Right renal cortex interstitium (tissue), 3 donors: ENCODE measurements around the gene PRR23E. TPM values are rescaled to one million over a fixed set of nuclear protein-coding genes. Genes with fewer than 3 reads are reported as not detected.

Experiments used
- DNase-seq, 3 donors: peaks; one replicate each; pipeline ENCODE4 v3.0.0-alpha.2; 2013; ENCODE audit warnings: low read depth in 3 of 3, low spot score in 2 of 3
- polyA plus RNA-seq, 3 donors: library from polyadenylated mRNA; unstranded; fragments of 120-200 nt; gene quantifications; one replicate each; pipeline ENCODE4 v1.2.1, GENCODE V29; 2013; ENCODE audit not compliant: insufficient read length in 3 of 3

The PRR23E gene
- polyA plus RNA-seq, 3 donors = not detected

DNA sequence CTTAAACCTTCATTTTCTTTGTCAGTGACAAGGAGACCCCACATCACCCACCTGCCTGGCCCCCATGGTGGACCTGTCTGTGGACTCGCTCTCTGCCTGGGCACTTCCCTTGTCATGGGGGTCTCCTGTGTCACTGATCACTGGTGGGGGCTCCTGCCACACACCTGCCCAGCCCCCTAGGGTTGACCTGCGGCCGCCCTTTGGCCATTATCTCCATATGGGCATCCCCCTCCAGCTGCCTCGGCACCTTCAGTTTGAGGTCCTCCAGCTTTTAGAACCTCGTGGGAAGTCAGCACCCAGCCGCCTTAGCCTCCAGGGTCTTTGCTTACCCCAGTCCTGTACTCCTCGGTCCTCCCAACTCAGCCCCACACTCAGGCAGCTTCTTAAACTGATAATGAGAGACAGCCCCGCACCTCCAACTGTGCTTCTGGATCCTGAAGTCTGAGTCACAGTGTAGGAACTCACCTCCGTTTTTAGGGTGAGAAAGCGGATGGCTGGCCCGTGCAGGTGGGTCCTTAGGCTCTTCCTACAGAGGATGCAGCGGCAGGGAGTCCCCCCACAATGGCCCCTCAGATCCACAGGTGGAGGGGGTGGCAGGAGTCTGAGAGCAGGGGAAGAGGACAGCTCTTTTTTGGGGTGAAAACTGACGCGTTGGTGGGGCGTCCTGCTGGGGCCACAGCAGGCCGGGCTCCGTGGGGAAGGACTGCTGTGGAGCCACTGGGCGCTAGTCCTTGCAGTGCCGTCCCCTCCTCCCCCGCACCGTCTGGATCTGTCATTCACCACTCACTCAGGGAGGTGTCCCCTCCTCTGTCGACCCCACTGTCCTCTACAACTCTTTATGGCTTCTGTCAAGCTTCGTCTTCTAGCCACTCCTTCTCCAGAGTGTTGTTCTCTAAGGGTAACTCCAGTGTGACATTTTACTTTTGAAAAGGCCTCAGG, 8.7 kb upstream of the PRR23E start:
- no peak for DNase-seq

DNA sequence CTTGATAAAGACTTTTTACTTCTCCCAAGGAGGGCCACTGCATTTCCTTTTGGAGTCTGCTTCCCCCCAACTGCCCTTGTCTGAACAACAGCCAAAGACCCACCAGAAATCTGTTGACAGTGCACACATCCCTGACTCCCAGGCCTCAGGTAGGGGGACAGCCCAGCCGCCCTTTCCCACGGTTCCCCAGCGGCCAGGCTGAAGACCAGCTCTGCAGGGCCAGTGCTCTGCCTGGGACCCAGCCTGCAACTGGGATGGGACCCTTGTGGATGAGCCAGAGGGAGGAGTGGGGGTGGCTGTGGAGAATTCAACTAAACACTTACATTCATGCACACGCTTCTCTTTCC, 8.1 kb upstream of the PRR23E start:
- DNase-seq = no peak

DNA sequence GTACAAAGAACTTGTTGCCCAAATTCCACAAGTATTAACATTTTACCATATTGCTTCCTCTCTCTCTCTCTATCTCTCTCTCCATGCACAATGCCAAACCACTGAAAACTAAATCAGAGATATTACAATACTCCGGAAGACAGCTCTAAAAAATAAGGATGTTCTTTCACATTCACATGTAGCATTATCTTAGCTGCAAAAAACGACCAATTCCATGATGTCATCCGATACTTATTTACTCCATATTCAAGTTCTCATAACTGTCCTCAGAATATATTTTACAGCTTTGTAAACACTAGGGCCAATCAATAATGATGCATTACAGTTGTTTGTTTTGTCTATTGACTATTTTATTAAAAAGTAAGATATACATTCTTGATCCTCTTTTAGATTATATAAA, 7.7 kb upstream of the PRR23E start:
- no peak for DNase-seq

DNA sequence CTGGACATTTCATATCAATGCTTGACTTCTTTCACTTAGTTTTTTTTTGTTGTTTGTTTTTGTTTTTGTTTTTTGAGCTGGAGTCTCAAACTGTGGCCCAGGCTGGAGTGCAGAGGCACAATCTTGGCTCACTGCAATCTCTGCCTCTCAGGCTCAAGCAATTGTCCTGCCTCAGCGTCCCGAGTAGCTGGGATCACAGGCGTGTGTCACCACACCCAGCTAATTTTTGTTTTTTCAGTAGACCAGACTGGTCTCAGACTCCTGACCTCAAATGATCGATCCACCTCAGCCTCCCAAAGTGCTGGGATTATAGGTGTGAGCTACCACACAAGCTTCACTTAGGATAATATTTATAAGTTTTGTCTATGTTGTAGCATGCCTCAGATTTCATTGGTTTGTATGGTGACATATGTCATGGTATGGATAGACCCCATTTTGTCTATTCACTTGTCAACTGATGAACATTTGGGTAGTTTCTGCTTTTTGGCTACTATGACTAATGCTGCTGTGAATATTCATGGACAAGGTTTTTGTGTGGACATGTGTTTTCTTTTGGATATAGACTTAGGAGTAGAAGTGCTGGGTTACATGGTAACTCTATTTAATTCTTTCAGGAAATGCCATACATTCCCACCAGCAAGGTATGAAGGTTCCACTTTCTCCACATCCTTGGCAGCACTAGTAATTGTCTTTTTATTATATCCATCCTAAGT, 6.8 kb upstream of the PRR23E start:
- DNase-seq = no peak

DNA sequence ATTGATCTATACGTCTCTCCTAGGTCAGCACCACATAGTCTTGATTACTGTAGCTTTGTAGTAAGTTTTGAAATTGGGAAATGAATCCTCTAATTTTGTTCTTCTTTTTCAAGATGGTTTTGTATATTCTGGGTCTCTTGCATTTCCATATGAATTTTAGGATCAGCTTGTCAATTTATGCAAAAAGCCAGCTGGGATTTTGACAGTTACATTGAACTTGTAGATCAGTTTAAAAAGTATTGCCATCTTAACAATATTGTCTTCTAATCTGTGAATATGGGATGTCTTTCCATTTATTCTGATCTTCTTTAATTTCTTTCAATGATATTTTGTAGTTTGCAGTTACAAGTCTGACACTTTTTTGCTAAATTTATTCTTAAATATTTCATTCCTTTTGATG, 5.6 kb upstream of the PRR23E start:
- DNase-seq = no peak

DNA sequence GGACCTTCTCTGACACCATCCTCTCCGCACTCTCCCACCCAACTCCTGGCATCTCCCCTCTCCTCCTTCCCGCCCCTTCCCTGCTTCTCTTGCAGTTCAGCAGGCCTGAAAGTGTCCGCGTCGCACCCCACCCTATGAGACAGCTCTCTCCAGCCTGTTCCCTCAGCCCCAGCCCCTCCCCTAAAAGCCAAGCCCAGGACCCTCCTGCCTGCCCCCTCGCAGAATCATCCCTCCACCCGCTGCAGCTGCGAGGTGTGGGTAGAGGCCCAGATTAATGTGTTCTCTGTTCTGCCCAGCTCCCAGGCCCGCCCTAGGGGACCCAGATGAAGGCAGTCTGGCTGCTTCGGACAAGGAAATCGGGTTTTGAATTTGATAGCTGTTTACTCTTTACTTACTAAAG, 410 bp downstream of the PRR23E start:
- DNase-seq = no peak

DNA sequence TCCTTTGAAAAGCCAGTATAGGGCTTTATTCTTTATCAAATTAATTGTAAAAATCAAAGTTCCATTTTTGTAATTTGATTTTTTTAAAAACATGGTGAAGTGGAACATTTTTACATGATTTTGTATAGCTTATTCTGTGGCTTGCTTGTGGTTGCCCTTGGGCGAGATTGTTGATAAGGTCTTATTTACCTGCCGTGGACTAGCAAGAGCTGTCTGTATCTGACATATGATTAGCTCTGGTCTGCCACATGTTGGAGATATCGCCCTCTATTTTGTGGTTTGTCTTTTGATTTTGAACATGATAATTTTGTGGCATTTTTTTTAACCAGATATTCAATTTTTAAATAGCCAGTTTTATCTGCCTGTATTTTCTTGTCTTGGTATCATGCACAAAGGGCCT, 844 bp downstream of the PRR23E start:
- no peak for DNase-seq

DNA sequence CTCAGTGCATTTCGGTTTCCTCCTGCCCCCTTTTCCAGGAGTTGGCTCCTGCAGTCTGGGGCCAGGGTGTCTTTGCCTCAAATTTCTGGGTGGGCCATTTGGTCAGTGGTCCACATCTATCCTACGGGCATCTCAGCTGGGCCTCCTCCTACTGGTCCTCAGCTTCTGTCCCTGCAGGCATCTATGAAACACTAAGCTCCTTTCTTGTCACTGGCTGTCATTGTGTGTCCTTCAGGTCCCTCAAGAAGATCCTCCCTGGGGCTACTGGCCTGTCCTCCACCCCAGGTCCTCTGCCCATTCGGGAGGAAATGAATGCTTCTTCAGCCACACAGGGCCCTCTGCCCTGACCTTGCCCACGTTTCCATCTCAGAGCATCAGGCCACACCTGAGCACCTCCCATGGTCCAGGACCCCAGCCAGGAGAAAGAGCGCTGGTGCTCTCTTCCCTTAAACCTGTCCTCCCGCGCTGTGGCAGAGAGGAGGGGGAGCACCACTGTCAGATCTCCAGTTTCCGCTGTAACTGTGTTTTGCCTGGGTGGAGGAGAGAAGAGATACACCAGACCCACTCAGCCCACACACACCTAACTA, 1.8 kb downstream of the PRR23E start:
- DNase-seq = no peak

DNA sequence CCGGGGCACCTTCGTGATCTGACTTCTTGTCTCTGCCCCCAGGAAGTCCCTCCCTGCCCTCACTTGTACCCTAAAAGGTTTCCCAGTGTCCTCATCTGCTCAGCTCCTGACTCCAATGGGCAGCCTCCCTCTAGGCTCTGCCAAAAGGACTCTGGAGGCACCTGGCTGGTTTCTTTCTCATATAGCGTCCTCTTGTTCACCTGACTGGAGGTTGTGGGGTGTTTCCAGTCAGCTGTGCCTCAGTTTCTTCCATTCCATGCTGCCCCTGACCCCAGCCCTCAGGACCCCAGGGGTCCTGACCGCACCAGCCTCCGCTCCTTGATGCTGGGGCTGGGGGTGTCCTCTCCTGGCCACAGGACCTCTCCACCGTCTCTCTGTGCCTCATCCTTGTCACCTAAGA, 2.5 kb downstream of the PRR23E start:
- no peak for DNase-seq

DNA sequence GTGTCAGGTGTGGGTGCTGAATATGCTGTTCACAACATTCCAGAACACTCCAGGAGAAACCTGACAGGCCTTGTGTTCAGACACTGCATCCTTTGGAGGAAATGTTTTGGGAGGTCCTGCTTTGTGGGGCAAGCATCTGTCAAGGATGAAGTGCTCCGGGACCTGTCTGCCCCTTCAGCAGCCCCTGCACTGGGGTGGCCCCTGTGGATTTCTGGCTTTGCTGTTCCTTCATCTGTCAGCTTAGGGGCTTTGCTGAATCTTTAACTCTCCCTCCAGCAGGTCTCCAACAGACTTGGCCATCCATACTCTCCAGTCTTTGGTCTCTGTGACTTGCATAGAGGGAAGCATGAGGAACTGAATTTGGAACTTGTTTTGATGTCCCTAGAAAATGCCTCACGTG, 3.1 kb downstream of the PRR23E start:
- no peak for DNase-seq

DNA sequence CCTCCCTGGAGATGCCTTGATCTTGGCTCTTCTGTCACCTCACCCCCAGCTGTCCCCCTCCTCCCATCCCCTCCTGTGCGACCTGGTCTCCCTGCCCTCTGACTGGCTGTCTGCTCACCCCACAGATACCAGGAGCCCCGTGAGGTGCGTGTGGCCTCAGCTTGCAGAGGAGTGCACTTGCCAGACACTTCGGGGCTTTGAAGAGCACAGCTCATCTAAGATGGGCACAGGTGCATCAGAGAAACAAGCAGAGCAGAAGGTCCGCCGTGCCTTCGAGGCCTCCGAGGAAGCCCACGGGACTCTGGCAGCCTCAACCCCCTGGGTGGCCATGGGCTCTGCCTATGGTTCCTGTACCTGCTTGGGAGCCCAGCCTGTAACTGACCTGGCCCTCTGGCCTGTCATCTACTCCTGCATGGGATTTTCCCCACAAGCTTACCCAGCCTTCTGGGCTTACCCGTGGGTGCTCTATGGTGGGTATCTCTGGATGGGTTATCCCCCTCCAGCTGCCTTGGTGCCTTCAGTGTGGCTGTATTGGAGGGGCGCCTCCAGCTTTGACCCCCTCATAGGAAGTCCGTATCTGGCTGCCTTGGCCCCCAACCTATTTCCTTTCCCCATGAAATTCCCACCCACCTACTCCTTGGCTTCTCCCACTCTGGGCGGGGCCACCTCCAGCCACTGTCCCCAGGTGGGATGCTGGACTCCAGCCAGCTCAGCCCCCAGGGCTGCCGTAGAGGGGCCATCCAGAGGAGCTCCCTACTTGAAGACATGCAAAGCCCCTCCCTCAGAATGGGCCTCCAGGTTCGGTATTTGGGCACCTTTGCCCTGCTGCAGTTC, 3.8 kb downstream of the PRR23E start:
- DNase-seq = no peak

DNA sequence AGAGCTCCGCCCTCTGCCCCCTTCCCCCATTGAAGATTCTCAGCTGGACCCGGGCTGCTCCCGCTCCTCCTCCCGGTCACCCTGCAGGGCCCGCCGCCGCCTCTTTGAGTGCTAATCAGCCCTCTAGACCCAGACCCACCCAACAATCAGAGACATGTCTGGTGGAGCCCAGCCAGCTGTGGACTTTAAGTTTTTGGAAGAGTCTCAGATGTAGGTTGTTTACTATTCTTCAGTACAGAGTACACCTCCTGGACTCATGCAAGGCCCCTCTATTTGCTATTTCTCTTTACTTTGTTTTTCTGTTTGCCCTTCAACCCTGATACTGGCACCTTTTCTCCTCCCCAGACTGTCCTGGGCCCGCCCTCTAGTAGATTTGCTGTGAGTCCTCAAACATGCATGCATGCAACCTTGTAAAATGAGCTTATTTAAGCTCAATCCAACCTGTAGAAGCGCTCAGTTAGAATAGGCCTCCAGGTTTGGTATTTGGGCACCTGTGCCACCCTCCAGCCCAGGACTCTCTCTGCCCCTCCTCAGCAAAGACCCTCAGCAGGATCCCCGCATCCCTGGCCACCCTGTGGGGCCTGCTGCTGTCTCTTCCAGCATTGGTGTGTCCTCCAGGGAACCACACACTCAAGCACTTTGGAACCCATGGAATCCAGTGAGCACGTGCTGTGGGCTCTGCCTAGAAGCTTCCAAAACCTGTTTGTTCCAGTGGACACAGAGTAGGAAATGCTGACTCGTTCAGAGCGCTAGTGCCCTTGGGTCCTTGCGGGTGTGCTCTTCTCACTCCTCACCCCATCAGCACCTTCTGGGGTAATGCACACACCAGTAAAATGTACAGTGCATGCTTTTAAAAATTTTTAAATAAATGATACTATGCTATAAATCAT, 4.6 kb downstream of the PRR23E start:
- DNase-seq = no peak

DNA sequence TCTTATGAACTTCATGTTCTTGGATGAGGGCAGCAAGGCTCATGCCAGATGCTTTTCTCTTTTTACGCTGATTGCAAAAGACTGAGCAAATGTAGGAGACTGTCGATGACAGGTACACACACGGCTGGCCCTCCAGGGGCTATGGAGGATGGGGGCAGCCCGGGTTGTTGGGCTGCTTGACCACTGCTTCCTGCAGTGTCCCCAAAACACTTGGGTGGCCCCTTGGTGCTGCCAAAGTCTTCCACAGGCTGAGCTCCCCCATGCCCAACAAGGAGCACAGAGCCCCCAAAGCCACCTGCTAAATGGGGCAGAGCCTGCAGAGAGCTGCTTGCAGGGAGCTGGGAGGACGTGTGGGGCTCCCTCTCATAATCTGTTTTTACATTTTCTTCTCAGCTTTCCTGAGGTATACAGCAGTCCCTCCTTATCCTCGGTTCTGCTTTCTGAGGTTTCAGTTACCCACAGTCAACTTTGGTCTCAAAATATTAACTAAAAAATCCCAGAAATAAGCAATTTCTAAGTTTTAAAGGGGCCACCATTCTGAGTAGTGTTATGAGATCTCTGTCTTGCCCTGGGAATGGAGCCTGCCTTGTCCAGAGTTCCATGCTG, 7.3 kb downstream of the PRR23E start:
- no peak for DNase-seq

DNA sequence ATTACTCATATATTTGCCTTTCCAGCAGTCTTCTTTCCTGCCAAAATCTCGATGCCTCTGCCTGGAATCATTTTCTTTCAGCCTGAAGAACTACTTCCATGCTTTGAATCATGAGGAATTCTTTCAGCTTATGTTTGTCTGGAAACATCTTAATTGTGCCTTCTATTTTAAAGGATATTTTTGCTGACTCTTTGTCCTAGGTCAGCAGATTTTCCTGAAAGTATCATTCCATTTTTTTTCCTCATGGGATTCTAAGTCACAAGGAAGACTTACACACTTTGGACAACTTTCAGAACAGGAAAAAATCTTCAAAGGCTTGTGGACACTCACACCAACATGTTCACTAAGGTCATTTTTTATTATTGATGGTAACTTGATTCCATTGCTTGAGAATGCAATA, 10.1 kb downstream of the PRR23E start:
- DNase-seq = no peak

DNA sequence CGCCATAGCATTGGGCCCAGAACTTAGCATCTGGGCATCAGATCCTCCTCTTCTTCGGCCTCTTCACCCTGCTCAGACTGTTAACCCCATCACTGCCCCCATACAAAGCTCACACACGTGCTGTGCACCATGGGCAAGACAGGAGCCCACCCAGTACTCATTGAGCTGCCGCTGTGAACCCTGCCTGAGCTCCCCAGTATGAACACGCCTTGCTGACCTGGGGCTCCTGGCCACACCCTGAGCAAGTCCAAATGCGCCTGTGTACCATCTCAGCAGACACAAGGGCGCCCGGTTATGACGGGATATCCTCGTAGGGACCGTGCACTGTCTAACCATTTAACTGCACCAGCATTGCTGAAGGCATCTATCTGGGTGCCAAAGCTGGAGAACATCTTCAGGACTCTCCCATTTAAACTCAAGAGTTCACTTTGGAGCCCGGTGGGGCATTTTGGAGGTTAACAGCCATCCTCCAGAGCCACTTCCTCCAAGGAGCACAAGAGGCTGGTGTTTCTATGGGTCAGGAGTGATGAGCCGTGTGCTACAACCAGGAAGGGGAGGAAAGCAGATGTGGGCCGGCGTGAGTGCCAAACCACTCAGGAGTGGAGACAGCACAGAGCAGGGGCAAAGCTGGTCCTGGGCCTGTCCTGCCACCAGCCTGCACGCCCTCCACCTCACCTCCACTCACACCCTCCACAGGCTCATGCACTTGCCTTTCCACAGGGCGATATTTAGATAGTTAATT, 12.1 kb downstream of the PRR23E start:
- no peak for DNase-seq

DNA sequence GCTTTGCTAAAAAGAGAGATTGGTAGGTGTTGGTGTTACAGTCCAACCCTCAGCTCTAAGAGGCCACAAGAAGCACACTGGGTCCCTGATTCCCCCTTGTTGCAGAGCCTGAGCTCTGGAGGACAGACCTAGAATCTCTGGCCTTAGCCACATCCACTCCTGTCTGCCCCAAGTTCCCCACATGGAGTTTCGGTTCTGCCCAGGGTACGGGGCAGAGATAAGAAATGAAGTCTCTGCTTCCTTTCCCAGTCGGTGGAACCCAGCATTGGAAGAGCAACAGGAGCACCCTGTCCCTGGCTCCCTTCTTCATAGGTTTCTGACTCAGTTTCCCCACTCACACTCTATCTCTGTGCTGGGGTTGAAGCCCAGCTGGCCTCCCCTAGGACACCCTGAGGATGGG, 13.2 kb downstream of the PRR23E start:
- no peak for DNase-seq

DNA sequence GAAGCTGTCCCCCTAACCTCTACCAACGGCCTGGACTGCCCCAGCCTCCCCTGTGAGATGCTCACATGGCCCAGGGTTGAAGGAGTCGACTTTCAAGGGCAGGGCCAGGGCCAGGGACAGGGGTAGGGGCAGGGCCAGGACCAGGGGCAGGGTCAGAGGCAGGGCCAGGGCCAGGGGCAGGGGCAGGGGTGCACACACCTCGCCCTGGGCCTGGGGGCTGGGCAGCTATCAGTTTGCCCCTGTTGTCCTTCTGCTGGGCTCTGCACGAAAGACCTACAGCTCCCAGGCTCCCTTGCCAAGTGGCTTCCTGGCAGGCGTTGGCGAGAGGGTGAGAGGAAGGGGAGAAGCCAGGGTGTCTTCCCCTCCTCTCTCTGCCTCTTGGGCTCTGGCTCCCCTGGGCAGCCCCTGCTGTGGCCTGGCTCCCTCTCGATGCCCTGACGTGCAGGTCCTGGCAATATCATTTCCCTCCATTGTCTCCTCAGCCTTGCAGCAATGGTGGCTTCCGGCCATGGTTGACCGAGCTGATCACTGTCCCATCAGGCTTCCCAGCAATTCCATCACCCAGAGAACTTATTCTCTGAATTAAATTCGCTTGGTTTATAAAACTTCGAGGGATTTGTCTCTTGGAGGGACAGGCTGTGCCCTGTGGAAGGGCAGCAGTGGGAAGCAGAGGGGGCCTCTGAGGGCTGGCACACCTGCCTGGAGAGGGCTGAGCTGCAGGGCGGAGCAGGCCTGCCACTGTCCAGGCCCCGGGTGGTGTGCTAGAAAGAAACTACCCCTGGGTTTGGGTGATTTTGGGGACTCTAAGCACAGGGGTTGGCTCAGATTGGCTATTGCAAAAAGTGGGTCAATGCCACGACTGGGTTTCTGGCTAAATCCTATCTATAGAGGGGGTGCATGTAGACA, 13.9 kb downstream of the PRR23E start:
- no peak for DNase-seq
